ENCODE measurements around the gene ARID5A. TPM values are rescaled to one million over a fixed set of nuclear protein-coding genes. Genes with fewer than 3 reads are reported as not detected.
"Not testable (repeated sequence)": the region's sequence is repeated elsewhere in the genome, so short reads cannot be mapped to it uniquely, and the experiment has no call there.

ARID5A gene
- total RNA-seq, 1 donor from 2014 or later = 4.1 TPM

DNA sequence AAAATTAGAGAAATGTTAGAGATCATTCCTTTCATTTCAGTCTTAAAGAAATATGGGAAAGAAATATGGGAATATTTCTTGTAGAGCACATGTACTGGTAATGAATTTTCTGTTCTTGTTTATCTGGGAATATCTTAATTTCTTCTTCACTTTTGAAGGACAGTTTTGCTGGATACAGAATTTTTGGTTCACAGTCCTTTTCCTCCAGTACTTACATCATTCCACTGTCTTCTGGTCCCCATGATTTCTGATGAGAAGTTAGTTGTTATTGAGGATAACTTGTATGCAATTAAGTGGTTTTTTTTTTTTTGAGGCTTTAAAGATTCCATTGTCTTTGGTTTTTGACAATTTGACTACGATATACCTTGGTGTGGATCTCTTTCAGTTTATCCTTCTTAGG is 42.4 kb upstream of the ARID5A start:
- no peak for TF ChIP-seq CTCF (IDR thresholded peaks at IDR 0.05; ENCODE audit: unreplicated experiment)
- peaks cover 9% of the 10 kb centered on the region for H3K27me3 Mint-ChIP-seq (ENCODE audit: low read depth)
- no peaks in the 10 kb centered on the region for H3K4me1 Mint-ChIP-seq
- H3K36me3 Mint-ChIP-seq = peaks cover 2% of the 10 kb centered on the region
- DNase-seq (ENCODE audit: low spot score in 2 of 2, unreplicated experiment in 2 of 2) = no peak
- no peak overlapping the region for H3K4me3 Mint-ChIP-seq
- H3K27ac Mint-ChIP-seq = no peak overlapping the region
- H3K9me3 Mint-ChIP-seq = peaks cover 26% of the 10 kb centered on the region

GRCh38 chr2:96495982-96496629 is 40.4 kb upstream of the ARID5A start:
- Mint-ChIP-seq H3K9me3 (peaks cover 19% of the 10 kb centered on the region), H3K36me3 (peaks cover 2% of the 10 kb centered on the region), H3K4me3 (no peak overlapping the region), H3K27me3 (ENCODE audit: low read depth) (peaks cover 9% of the 10 kb centered on the region), H3K4me1 (no peaks in the 10 kb centered on the region), H3K27ac (no peak overlapping the region)
- no peak for TF ChIP-seq CTCF (IDR thresholded peaks at IDR 0.05; ENCODE audit: unreplicated experiment)
- DNase-seq (ENCODE audit: low spot score in 2 of 2, unreplicated experiment in 2 of 2) = no peak

GRCh38 chr2:96498021-96498431 is 38.5 kb upstream of the ARID5A start:
- Mint-ChIP-seq H3K36me3 (peaks cover 2% of the 10 kb centered on the region), H3K9me3 (peaks cover 19% of the 10 kb centered on the region), H3K27me3 (ENCODE audit: low read depth) (peaks cover 9% of the 10 kb centered on the region), H3K4me3 (no peak overlapping the region), H3K4me1 (no peaks in the 10 kb centered on the region), H3K27ac (no peak overlapping the region)
- no peak for DNase-seq (ENCODE audit: low spot score in 2 of 2, unreplicated experiment in 2 of 2)
- TF ChIP-seq CTCF (IDR thresholded peaks at IDR 0.05; ENCODE audit: unreplicated experiment) = no peak

- H3K9me3 Mint-ChIP-seq = peaks cover 19% of the 10 kb centered on the region
- H3K4me3 Mint-ChIP-seq; H3K27ac Mint-ChIP-seq; H3K27me3 Mint-ChIP-seq (ENCODE audit: low read depth); H3K36me3 Mint-ChIP-seq; DNase-seq (ENCODE audit: low spot score in 2 of 2, unreplicated experiment in 2 of 2); H3K4me1 Mint-ChIP-seq: not testable (repeated sequence)
Observed at GRCh38 chr2:96498611-96499010, 37.9 kb upstream of the ARID5A start.

- DNase-seq (ENCODE audit: low spot score in 2 of 2, unreplicated experiment in 2 of 2) = no peak
- Mint-ChIP-seq H3K9me3 (peaks cover 16% of the 10 kb centered on the region), H3K4me1 (no peaks in the 10 kb centered on the region), H3K27ac (no peak overlapping the region), H3K4me3 (no peak overlapping the region), H3K27me3 (ENCODE audit: low read depth) (peaks cover 4% of the 10 kb centered on the region), H3K36me3 (peaks cover under 1% of the 10 kb centered on the region)
- no peak for TF ChIP-seq CTCF (IDR thresholded peaks at IDR 0.05; ENCODE audit: unreplicated experiment)
Observed at GRCh38 chr2:96499061-96499960, 37.2 kb upstream of the ARID5A start.
